ENCODE measurements around the gene MNT.

Gene MNT

DNA sequence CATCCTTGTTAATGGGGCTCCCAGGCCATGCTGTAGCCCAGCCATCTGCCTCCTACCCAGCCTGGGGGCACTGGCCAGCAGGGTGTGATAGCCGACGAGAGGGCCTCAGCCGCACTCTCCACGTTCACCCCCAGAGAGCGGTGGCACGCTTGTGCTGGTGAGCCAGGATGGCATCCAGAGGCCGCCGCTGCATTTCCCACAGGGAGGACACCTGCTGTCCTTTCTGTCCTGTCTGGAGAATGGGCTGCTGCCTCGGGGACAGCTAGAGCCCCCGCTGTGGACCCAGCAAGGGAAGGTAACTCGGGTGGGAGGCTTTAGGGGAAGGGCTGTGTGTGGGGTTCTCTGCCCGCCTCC lies 36.1 kb downstream of the MNT start:
- Histone ChIP-seq H3K9me3 (ENCODE audit: insufficient read depth, low read length) (no peaks in the 10 kb centered on the region), H3K27me3 (ENCODE audit: insufficient read depth, insufficient read length) (no peaks in the 10 kb centered on the region), H3K4me3 (ENCODE audit: insufficient read length, low read depth) (no peak overlapping the region), H3K4me1 (ENCODE audit: insufficient read depth, insufficient read length) (peaks cover 7% of the 10 kb centered on the region), H3K9ac (ENCODE audit: insufficient read length, low read depth) (no peak overlapping the region), H3K36me3 (ENCODE audit: insufficient read depth, insufficient read length, low read length) (peaks cover 54% of the 10 kb centered on the region)
- no peak for DNase-seq (ENCODE audit: low read depth, low spot score)
- TF ChIP-seq YY1 (IDR thresholded peaks at IDR 0.05; ENCODE audit: insufficient read depth, insufficient read length) (no peak), ZNF274 (IDR thresholded peaks at IDR 0.05; ENCODE audit: low read depth, low read length) (no peak), SUZ12 (IDR thresholded peaks at IDR 0.05; ENCODE audit: extremely low read depth, insufficient read depth, insufficient read length) (no peak)

DNA sequence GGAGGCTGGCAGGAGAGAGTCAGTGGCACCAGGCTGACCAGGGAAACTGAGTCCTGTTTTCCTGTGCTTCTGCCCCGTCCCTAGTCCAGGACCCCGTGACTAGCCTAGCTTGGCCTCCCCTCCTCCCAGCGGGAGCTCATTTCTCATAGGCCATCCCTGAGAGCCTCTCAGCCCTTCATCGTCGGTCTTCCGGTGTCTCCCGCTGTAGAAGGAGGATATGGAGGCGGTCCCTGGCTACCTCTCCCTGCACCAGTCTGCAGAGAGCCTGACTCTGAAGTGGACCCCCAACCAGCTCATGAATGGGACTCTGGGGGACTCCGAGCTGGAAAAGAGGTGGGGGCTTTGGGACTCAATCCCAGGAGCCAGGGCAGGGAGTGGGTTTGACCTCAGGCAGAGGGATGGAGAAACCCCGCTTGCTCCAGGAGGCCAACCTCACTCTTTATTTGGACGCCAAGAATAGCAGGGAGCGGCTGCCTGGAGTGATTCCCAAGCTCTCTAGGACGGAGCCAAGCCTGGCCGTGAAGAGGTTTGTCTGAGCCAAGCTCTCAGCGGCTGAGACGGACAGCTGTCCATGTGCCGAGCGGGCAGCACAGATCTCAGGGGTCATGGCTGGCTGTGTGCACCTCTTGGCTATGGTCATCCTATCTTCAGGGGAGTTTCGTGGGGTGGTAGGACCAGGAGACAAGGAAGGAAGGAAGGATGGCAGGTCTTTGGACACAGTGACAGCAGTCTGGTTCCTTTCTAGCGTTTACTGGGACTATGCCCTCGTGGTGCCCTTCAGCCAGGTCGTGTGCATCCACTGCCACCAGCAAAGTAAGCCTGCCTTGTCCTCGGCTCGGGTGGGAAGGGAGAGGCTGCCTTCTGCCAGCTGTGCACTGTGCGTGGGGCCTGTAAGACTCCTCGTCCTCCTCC lies 36.8 kb downstream of the MNT start:
- Histone ChIP-seq H3K9me3 (ENCODE audit: insufficient read depth, low read length) (no peaks in the 10 kb centered on the region), H3K9ac (ENCODE audit: insufficient read length, low read depth) (no peak overlapping the region), H3K27me3 (ENCODE audit: insufficient read depth, insufficient read length) (no peaks in the 10 kb centered on the region), H3K36me3 (ENCODE audit: insufficient read depth, insufficient read length, low read length) (peaks cover 54% of the 10 kb centered on the region), H3K4me3 (ENCODE audit: insufficient read length, low read depth) (no peak overlapping the region), H3K4me1 (ENCODE audit: insufficient read depth, insufficient read length) (peaks cover 5% of the 10 kb centered on the region)
- no peak for TF ChIP-seq ZNF274 (IDR thresholded peaks at IDR 0.05; ENCODE audit: low read depth, low read length)
- TF ChIP-seq SUZ12 (IDR thresholded peaks at IDR 0.05; ENCODE audit: extremely low read depth, insufficient read depth, insufficient read length), result no peak
- no peak for TF ChIP-seq YY1 (IDR thresholded peaks at IDR 0.05; ENCODE audit: insufficient read depth, insufficient read length)
- DNase-seq (ENCODE audit: low read depth, low spot score), result no peak

DNA sequence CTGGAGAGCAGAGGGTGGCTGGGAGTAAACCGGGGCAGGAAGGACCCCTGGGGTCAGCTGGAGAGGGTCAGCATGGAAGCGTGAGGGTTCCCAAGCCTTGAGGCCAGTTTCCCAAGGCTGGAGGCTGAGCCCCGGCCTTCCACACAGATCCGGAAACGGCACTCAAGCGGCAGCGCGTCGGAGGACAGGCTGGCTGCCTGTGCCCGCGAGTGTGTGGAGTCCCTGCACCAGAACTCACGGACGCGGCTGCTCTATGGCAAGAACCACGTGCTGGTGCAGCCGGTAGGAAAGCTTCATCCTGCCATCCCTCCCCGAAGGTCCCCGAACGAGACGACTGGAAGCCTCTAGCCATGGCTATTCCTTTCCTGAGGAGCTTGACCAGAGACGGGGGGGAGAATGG lies 37.5 kb downstream of the MNT start:
- H3K36me3 ChIP-seq (ENCODE audit: insufficient read depth, insufficient read length, low read length), result peaks cover 54% of the 10 kb centered on the region
- H3K4me1 ChIP-seq (ENCODE audit: insufficient read depth, insufficient read length), result peaks cover 3% of the 10 kb centered on the region
- DNase-seq (ENCODE audit: low read depth, low spot score), result no peak
- H3K9ac ChIP-seq (ENCODE audit: insufficient read length, low read depth), result no peak overlapping the region
- no peaks in the 10 kb centered on the region for H3K9me3 ChIP-seq (ENCODE audit: insufficient read depth, low read length)
- no peak overlapping the region for H3K4me3 ChIP-seq (ENCODE audit: insufficient read length, low read depth)
- TF ChIP-seq ZNF274 (IDR thresholded peaks at IDR 0.05; ENCODE audit: low read depth, low read length) (no peak), SUZ12 (IDR thresholded peaks at IDR 0.05; ENCODE audit: extremely low read depth, insufficient read depth, insufficient read length) (no peak), YY1 (IDR thresholded peaks at IDR 0.05; ENCODE audit: insufficient read depth, insufficient read length) (no peak)
- H3K27me3 ChIP-seq (ENCODE audit: insufficient read depth, insufficient read length), result no peaks in the 10 kb centered on the region

DNA sequence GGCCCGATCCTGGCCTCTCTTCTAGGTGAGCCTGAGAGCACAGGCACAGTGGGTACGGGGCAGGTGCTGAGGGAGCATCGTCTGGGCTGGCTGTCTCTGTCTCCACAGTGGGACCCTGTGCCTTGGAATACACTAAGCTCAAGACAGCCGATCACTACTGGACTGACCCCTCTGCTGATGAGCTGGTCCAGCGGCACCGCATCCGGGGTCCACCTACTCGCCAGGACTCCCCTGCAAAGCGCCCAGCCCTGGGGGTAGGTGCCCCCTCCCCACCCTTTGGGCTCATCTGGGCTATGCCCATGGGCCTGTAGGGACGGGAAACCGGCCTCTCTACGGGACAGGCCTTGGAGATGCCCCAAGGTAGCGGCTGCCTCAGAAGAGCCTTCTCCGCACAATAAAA lies 38.0 kb downstream of the MNT start:
- no peak for DNase-seq (ENCODE audit: low read depth, low spot score)
- Histone ChIP-seq H3K4me3 (ENCODE audit: insufficient read length, low read depth) (no peak overlapping the region), H3K9me3 (ENCODE audit: insufficient read depth, low read length) (no peaks in the 10 kb centered on the region), H3K27me3 (ENCODE audit: insufficient read depth, insufficient read length) (no peaks in the 10 kb centered on the region), H3K4me1 (ENCODE audit: insufficient read depth, insufficient read length) (peaks cover 3% of the 10 kb centered on the region), H3K36me3 (ENCODE audit: insufficient read depth, insufficient read length, low read length) (peaks cover 56% of the 10 kb centered on the region), H3K9ac (ENCODE audit: insufficient read length, low read depth) (no peak overlapping the region)
- TF ChIP-seq YY1 (IDR thresholded peaks at IDR 0.05; ENCODE audit: insufficient read depth, insufficient read length) (no peak), ZNF274 (IDR thresholded peaks at IDR 0.05; ENCODE audit: low read depth, low read length) (no peak), SUZ12 (IDR thresholded peaks at IDR 0.05; ENCODE audit: extremely low read depth, insufficient read depth, insufficient read length) (no peak)

DNA sequence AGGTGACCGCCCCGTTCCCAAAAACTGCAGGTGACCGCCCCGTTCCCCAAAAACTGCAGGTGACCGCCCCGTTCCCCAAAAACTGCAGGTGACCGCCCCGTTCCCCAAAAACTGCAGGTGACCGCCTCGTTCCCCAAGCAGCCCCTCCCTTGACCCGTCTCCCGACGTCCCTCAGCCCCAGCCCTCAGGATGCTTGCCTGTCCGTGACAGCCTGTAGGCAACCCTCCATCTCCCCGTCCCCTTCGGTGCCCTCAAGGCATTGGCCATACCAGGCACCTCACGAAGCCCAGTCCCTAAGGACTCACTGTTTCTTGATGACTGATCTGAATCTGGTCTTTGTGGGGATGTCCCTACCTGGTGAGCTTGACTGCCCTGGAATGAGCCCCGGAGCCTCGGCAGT lies 38.4 kb downstream of the MNT start:
- Histone ChIP-seq H3K9ac (ENCODE audit: insufficient read length, low read depth) (no peak overlapping the region), H3K4me3 (ENCODE audit: insufficient read length, low read depth) (no peak overlapping the region), H3K27me3 (ENCODE audit: insufficient read depth, insufficient read length) (no peaks in the 10 kb centered on the region), H3K9me3 (ENCODE audit: insufficient read depth, low read length) (no peaks in the 10 kb centered on the region), H3K4me1 (ENCODE audit: insufficient read depth, insufficient read length) (peaks cover 3% of the 10 kb centered on the region), H3K36me3 (ENCODE audit: insufficient read depth, insufficient read length, low read length) (peaks cover 57% of the 10 kb centered on the region)
- DNase-seq (ENCODE audit: low read depth, low spot score), result no peak
- TF ChIP-seq ZNF274 (IDR thresholded peaks at IDR 0.05; ENCODE audit: low read depth, low read length), result no peak
- no peak for TF ChIP-seq YY1 (IDR thresholded peaks at IDR 0.05; ENCODE audit: insufficient read depth, insufficient read length)
- TF ChIP-seq SUZ12 (IDR thresholded peaks at IDR 0.05; ENCODE audit: extremely low read depth, insufficient read depth, insufficient read length), result no peak

DNA sequence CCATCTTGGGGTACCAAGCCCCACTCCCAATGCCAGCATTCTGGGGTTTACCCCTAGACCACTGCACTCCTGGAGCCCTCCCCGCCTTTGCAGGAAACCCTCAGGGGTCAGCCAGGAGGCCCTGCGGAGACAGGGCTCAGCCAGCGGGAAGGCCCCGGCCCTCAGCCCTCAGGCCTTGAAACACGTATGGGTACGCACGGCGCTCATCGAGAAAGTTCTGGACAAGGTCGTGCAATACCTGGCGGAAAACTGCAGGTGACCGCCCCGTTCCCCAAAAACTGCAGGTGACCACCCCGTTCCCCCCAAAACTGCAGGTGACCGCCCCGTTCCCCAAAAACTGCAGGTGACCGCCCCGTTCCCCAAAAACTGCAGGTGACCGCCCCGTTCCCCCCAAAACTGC lies 38.8 kb downstream of the MNT start:
- no peak for DNase-seq (ENCODE audit: low read depth, low spot score)
- H3K4me1 ChIP-seq (ENCODE audit: insufficient read depth, insufficient read length), result peaks cover 3% of the 10 kb centered on the region

DNA sequence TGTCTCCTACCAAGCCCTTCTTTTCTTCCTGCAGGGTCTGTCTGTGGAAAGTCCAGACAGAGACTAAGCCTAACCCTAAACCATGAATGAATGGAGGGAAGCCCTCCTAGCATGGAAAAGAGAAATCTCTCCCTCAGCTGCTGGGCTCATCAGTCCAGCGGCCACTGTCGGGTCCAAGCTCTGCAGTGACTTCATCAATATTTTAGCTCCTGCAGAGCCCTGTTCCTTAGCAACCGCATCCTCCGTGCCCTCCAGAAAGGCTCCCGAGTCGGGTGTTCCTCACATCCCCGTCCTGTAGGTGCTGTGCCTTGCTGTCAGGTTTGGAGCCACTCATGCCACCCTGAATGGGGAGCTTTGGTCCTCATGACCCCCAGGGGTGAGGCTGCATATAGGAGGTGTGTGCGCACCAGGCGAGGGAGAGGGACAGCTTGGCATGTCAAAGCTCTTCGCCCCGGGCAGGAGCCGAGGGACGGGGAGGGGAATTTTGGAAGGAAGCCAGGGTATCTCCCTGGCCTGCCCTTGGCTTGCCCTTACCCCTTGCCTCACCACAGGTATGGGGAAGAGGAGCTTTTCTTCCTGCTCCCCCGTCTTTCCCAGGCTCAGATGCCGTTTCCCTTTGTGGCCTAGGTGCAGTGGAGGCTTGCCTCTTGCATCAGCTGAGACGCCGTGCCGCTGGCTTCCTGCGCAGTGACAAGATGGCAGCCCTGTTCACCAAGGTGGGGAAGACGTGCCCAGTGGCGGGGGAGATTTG lies 39.7 kb downstream of the MNT start:
- Histone ChIP-seq H3K9ac (ENCODE audit: insufficient read length, low read depth) (no peak overlapping the region), H3K27me3 (ENCODE audit: insufficient read depth, insufficient read length) (no peaks in the 10 kb centered on the region), H3K9me3 (ENCODE audit: insufficient read depth, low read length) (no peaks in the 10 kb centered on the region), H3K4me3 (ENCODE audit: insufficient read length, low read depth) (no peak overlapping the region), H3K4me1 (ENCODE audit: insufficient read depth, insufficient read length) (no peaks in the 10 kb centered on the region), H3K36me3 (ENCODE audit: insufficient read depth, insufficient read length, low read length) (peaks cover 52% of the 10 kb centered on the region)
- no peak for DNase-seq (ENCODE audit: low read depth, low spot score)
- TF ChIP-seq YY1 (IDR thresholded peaks at IDR 0.05; ENCODE audit: insufficient read depth, insufficient read length), result no peak
- no peak for TF ChIP-seq ZNF274 (IDR thresholded peaks at IDR 0.05; ENCODE audit: low read depth, low read length)
- TF ChIP-seq SUZ12 (IDR thresholded peaks at IDR 0.05; ENCODE audit: extremely low read depth, insufficient read depth, insufficient read length), result no peak

More for the DNA sequence above, 38.8 kb downstream of the MNT start:
- Histone ChIP-seq H3K9ac (ENCODE audit: insufficient read length, low read depth) (no peak overlapping the region), H3K9me3 (ENCODE audit: insufficient read depth, low read length) (no peaks in the 10 kb centered on the region), H3K4me3 (ENCODE audit: insufficient read length, low read depth) (no peak overlapping the region), H3K36me3 (ENCODE audit: insufficient read depth, insufficient read length, low read length) (peaks cover 57% of the 10 kb centered on the region), H3K27me3 (ENCODE audit: insufficient read depth, insufficient read length) (no peaks in the 10 kb centered on the region)
- TF ChIP-seq YY1 (IDR thresholded peaks at IDR 0.05; ENCODE audit: insufficient read depth, insufficient read length), result no peak
- no peak for TF ChIP-seq SUZ12 (IDR thresholded peaks at IDR 0.05; ENCODE audit: extremely low read depth, insufficient read depth, insufficient read length)
- TF ChIP-seq ZNF274 (IDR thresholded peaks at IDR 0.05; ENCODE audit: low read depth, low read length), result no peak

Data from NT2/D1 (cell line).